ENCODE results near the gene KRTAP21-3.
"Not testable (repeated sequence)": the region's sequence is repeated elsewhere in the genome, so short reads cannot be mapped to it uniquely, and the experiment has no call there.

The KRTAP21-3 gene

GRCh38 chr21:30718239-30718909, at the start of gene KRTAP21-3:
Gene KRTAP21-3, minus strand, starts transcription at chr21:30718777. Its CDS starts 18 bp downstream, at chr21:30718759.
- Histone ChIP-seq H3K36me3 (ENCODE audit: control insufficient read depth, low read depth, low read length) (no peaks in the 10 kb centered on the region), H3K9ac (ENCODE audit: low read length) (no peak within 1 kb of the TSS), H3K4me3 (ENCODE audit: low read length) (no peak within 1 kb of the TSS), H3K9me3 (ENCODE audit: control insufficient read depth, low read depth, low read length) (no peaks in the 10 kb centered on the region), H3K27me3 (ENCODE audit: control insufficient read depth, insufficient read depth, low read length) (no peaks in the 10 kb centered on the region), H3K27ac (ENCODE audit: low read length) (no peak within 1 kb of the TSS), H3K4me1 (ENCODE audit: control insufficient read depth, low read depth, low read length) (no peaks in the 10 kb centered on the region)

- Histone ChIP-seq H3K4me1 (ENCODE audit: control insufficient read depth, low read depth, low read length) (no peaks in the 10 kb centered on the region), H3K9me3 (ENCODE audit: control insufficient read depth, low read depth, low read length) (no peaks in the 10 kb centered on the region), H3K4me3 (ENCODE audit: low read length) (no peak overlapping the region), H3K27ac (ENCODE audit: low read length) (no peak overlapping the region), H3K9ac (ENCODE audit: low read length) (no peak overlapping the region), H3K27me3 (ENCODE audit: control insufficient read depth, insufficient read depth, low read length) (no peaks in the 10 kb centered on the region), H3K36me3 (ENCODE audit: control insufficient read depth, low read depth, low read length) (no peaks in the 10 kb centered on the region)
These were observed 42.2 kb upstream of the KRTAP21-3 start for GRCh38 chr21:30760776-30761175.

- H3K4me1 ChIP-seq (ENCODE audit: control insufficient read depth, low read depth, low read length): no peaks in the 10 kb centered on the region
- no peak overlapping the region for H3K27ac ChIP-seq (ENCODE audit: low read length)
- no peak overlapping the region for H3K9ac ChIP-seq (ENCODE audit: low read length)
- H3K27me3 ChIP-seq (ENCODE audit: control insufficient read depth, insufficient read depth, low read length): no peaks in the 10 kb centered on the region
- no peaks in the 10 kb centered on the region for H3K36me3 ChIP-seq (ENCODE audit: control insufficient read depth, low read depth, low read length)
- no peak overlapping the region for H3K4me3 ChIP-seq (ENCODE audit: low read length)
- H3K9me3 ChIP-seq (ENCODE audit: control insufficient read depth, low read depth, low read length): no peaks in the 10 kb centered on the region
These were observed 39.7 kb upstream of the KRTAP21-3 start for GRCh38 chr21:30758306-30758705.

- not testable (repeated sequence) for H3K9me3 ChIP-seq (ENCODE audit: control insufficient read depth, low read depth, low read length); H3K27me3 ChIP-seq (ENCODE audit: control insufficient read depth, insufficient read depth, low read length); H3K4me3 ChIP-seq (ENCODE audit: low read length); H3K9ac ChIP-seq (ENCODE audit: low read length); H3K27ac ChIP-seq (ENCODE audit: low read length); H3K4me1 ChIP-seq (ENCODE audit: control insufficient read depth, low read depth, low read length); H3K36me3 ChIP-seq (ENCODE audit: control insufficient read depth, low read depth, low read length)
These were observed 36.8 kb upstream of the KRTAP21-3 start, which contains the start of gene KRTAP21-1 for GRCh38 chr21:30755328-30755727. Gene KRTAP21-1, minus strand, starts transcription at chr21:30755428. Its CDS starts 50 bp downstream, at chr21:30755378.

- H3K9me3 ChIP-seq (ENCODE audit: control insufficient read depth, low read depth, low read length): no peaks in the 10 kb centered on the region
- no peaks in the 10 kb centered on the region for H3K36me3 ChIP-seq (ENCODE audit: control insufficient read depth, low read depth, low read length)
- H3K4me3 ChIP-seq (ENCODE audit: low read length): no peak within 1 kb of the TSS
- H3K9ac ChIP-seq (ENCODE audit: low read length): no peak within 1 kb of the TSS
- no peaks in the 10 kb centered on the region for H3K27me3 ChIP-seq (ENCODE audit: control insufficient read depth, insufficient read depth, low read length)
- H3K27ac ChIP-seq (ENCODE audit: low read length): no peak within 1 kb of the TSS
- H3K4me1 ChIP-seq (ENCODE audit: control insufficient read depth, low read depth, low read length): no peaks in the 10 kb centered on the region
These were observed 28.6 kb upstream of the KRTAP21-3 start, which contains the start of gene KRTAP21-2 for GRCh38 chr21:30747159-30747558. Gene KRTAP21-2, minus strand, starts transcription at chr21:30747259. Its CDS starts 57 bp downstream, at chr21:30747202.

GRCh38 chr21:30740462-30740861, 21.9 kb upstream of the KRTAP21-3 start:
- Histone ChIP-seq H3K36me3 (ENCODE audit: control insufficient read depth, low read depth, low read length) (no peaks in the 10 kb centered on the region), H3K27ac (ENCODE audit: low read length) (no peak overlapping the region), H3K9me3 (ENCODE audit: control insufficient read depth, low read depth, low read length) (no peaks in the 10 kb centered on the region), H3K9ac (ENCODE audit: low read length) (no peak overlapping the region), H3K27me3 (ENCODE audit: control insufficient read depth, insufficient read depth, low read length) (no peaks in the 10 kb centered on the region), H3K4me1 (ENCODE audit: control insufficient read depth, low read depth, low read length) (no peaks in the 10 kb centered on the region), H3K4me3 (ENCODE audit: low read length) (no peak overlapping the region)

GRCh38 chr21:30733026-30733425, 14.4 kb upstream of the KRTAP21-3 start:
- Histone ChIP-seq H3K27me3 (ENCODE audit: control insufficient read depth, insufficient read depth, low read length) (no peaks in the 10 kb centered on the region), H3K9ac (ENCODE audit: low read length) (no peak overlapping the region), H3K4me1 (ENCODE audit: control insufficient read depth, low read depth, low read length) (no peaks in the 10 kb centered on the region), H3K4me3 (ENCODE audit: low read length) (no peak overlapping the region), H3K36me3 (ENCODE audit: control insufficient read depth, low read depth, low read length) (no peaks in the 10 kb centered on the region), H3K27ac (ENCODE audit: low read length) (no peak overlapping the region), H3K9me3 (ENCODE audit: control insufficient read depth, low read depth, low read length) (no peaks in the 10 kb centered on the region)

- H3K27ac ChIP-seq (ENCODE audit: low read length): no peak overlapping the region
These were observed 8.1 kb upstream of the KRTAP21-3 start for GRCh38 chr21:30726726-30727125.

GRCh38 chr21:30719401-30719800, 824 bp upstream of the KRTAP21-3 start:
- H3K36me3 ChIP-seq (ENCODE audit: control insufficient read depth, low read depth, low read length): no peaks in the 10 kb centered on the region
- H3K9ac ChIP-seq (ENCODE audit: low read length): no peak overlapping the region
- H3K4me1 ChIP-seq (ENCODE audit: control insufficient read depth, low read depth, low read length): no peaks in the 10 kb centered on the region
- H3K9me3 ChIP-seq (ENCODE audit: control insufficient read depth, low read depth, low read length): no peaks in the 10 kb centered on the region
- no peak overlapping the region for H3K27ac ChIP-seq (ENCODE audit: low read length)
- no peaks in the 10 kb centered on the region for H3K27me3 ChIP-seq (ENCODE audit: control insufficient read depth, insufficient read depth, low read length)
- no peak overlapping the region for H3K4me3 ChIP-seq (ENCODE audit: low read length)

More at GRCh38 chr21:30726726-30727125, 8.1 kb upstream of the KRTAP21-3 start:
- H3K27me3 ChIP-seq (ENCODE audit: control insufficient read depth, insufficient read depth, low read length): no peaks in the 10 kb centered on the region
- no peak overlapping the region for H3K4me3 ChIP-seq (ENCODE audit: low read length)
- H3K9ac ChIP-seq (ENCODE audit: low read length): no peak overlapping the region
- no peaks in the 10 kb centered on the region for H3K36me3 ChIP-seq (ENCODE audit: control insufficient read depth, low read depth, low read length)
- H3K4me1 ChIP-seq (ENCODE audit: control insufficient read depth, low read depth, low read length): no peaks in the 10 kb centered on the region
- H3K9me3 ChIP-seq (ENCODE audit: control insufficient read depth, low read depth, low read length): no peaks in the 10 kb centered on the region

GRCh38 chr21:30717105-30717504, 1.5 kb downstream of the KRTAP21-3 start:
- Histone ChIP-seq H3K36me3 (ENCODE audit: control insufficient read depth, low read depth, low read length) (no peaks in the 10 kb centered on the region), H3K4me3 (ENCODE audit: low read length) (no peak overlapping the region), H3K9ac (ENCODE audit: low read length) (no peak overlapping the region), H3K4me1 (ENCODE audit: control insufficient read depth, low read depth, low read length) (no peaks in the 10 kb centered on the region), H3K27me3 (ENCODE audit: control insufficient read depth, insufficient read depth, low read length) (no peaks in the 10 kb centered on the region), H3K9me3 (ENCODE audit: control insufficient read depth, low read depth, low read length) (peaks cover 6% of the 10 kb centered on the region), H3K27ac (ENCODE audit: low read length) (no peak overlapping the region)

GRCh38 chr21:30714946-30715345, 3.6 kb downstream of the KRTAP21-3 start:
- H3K27ac ChIP-seq (ENCODE audit: low read length): no peak overlapping the region
- no peaks in the 10 kb centered on the region for H3K36me3 ChIP-seq (ENCODE audit: control insufficient read depth, low read depth, low read length)
- peaks cover 7% of the 10 kb centered on the region for H3K9me3 ChIP-seq (ENCODE audit: control insufficient read depth, low read depth, low read length)
- no peak overlapping the region for H3K9ac ChIP-seq (ENCODE audit: low read length)
- no peaks in the 10 kb centered on the region for H3K27me3 ChIP-seq (ENCODE audit: control insufficient read depth, insufficient read depth, low read length)
- no peaks in the 10 kb centered on the region for H3K4me1 ChIP-seq (ENCODE audit: control insufficient read depth, low read depth, low read length)
- no peak overlapping the region for H3K4me3 ChIP-seq (ENCODE audit: low read length)

GRCh38 chr21:30714456-30714855, 4.1 kb downstream of the KRTAP21-3 start:
- Histone ChIP-seq H3K4me1 (ENCODE audit: control insufficient read depth, low read depth, low read length) (no peaks in the 10 kb centered on the region), H3K4me3 (ENCODE audit: low read length) (no peak overlapping the region), H3K27me3 (ENCODE audit: control insufficient read depth, insufficient read depth, low read length) (no peaks in the 10 kb centered on the region), H3K36me3 (ENCODE audit: control insufficient read depth, low read depth, low read length) (no peaks in the 10 kb centered on the region), H3K27ac (ENCODE audit: low read length) (no peak overlapping the region), H3K9me3 (ENCODE audit: control insufficient read depth, low read depth, low read length) (peaks cover 7% of the 10 kb centered on the region), H3K9ac (ENCODE audit: low read length) (no peak overlapping the region)

All from iPS-18a (cell line).